Glutamatergic neuron (in vitro differentiated cells): Measurements from ENCODE around the gene LRRC26. TPM values are rescaled to one million over a fixed set of nuclear protein-coding genes. Genes with fewer than 3 reads are reported as not detected.

Source experiments
- DNase-seq: peaks from one replicate; pipeline ENCODE4 v3.0.0; 2022
- H3K27ac Mint-ChIP-seq: one replicate; pipeline ENCODE4 v1.8.0; 2020; ENCODE audit warnings: mild to moderate bottlenecking, mixed read lengths, inconsistent platforms; ENCODE audit not compliant: unreplicated experiment
- H3K27me3 Mint-ChIP-seq: one replicate; pipeline ENCODE4 v1.8.0; 2020; ENCODE audit warnings: mild to moderate bottlenecking, moderate library complexity, mixed read lengths, inconsistent platforms; ENCODE audit not compliant: unreplicated experiment
- H3K36me3 Mint-ChIP-seq: one replicate; pipeline ENCODE4 v1.8.0; 2020; ENCODE audit warnings: mild to moderate bottlenecking, mixed read lengths, inconsistent platforms; ENCODE audit not compliant: unreplicated experiment
- H3K4me1 Mint-ChIP-seq: one replicate; pipeline ENCODE4 v1.8.0; 2020; ENCODE audit warnings: mild to moderate bottlenecking, low read depth, mixed read lengths, inconsistent platforms; ENCODE audit not compliant: unreplicated experiment
- H3K4me3 Mint-ChIP-seq: one replicate; pipeline ENCODE4 v1.8.0; 2020; ENCODE audit warnings: mild to moderate bottlenecking, mixed read lengths, inconsistent platforms; ENCODE audit not compliant: unreplicated experiment
- H3K9me3 Mint-ChIP-seq: one replicate; pipeline ENCODE4 v1.8.0; 2020; ENCODE audit warnings: mild to moderate bottlenecking, moderate library complexity, mixed read lengths, inconsistent platforms; ENCODE audit not compliant: unreplicated experiment
- total RNA-seq: library from RNA; stranded (reverse); fragmentation: NEBNext Ultra II Directional; extraction: Animal tissue kit (Norgen Biotek cat#: 25700); gene quantifications from one replicate; pipeline ENCODE4 v1.2.1, GENCODE V29; 2021; ENCODE audit not compliant: unreplicated experiment
- TF ChIP-seq, protein P1 (sequence below): fragments of 200-600 bp; sonication (generic); IDR thresholded peaks from one replicate; pipeline ENCODE4 v1.5.0; 2021; ENCODE audit not compliant: partially characterized antibody, unreplicated experiment

LRRC26 gene
- total RNA-seq, 1 donor from 2014 or later = 0.98 TPM

DNA sequence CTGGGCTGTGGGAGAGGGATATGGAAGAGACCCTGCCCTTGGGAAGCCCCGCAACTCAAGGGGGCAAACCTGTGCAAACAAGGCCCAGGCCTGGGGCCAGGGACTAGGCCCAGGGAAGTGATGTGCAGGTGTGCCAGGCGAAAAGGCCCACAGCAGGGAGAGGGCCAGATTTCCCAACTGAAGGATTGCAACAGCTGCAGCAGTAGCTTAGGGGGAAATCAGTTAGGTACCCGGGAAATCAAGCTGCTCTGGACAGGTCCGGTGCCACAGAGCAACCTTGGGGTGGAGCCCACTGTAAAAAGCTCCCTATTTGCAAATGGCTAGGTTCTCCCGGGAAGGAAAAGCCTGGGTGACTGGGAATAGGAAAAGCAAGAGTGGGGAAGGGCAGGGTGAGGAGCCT, 20.5 kb downstream of the LRRC26 start:
- H3K4me1 Mint-ChIP-seq = no peaks in the 10 kb centered on the region
- no peak overlapping the region for H3K27ac Mint-ChIP-seq
- peaks cover 6% of the 10 kb centered on the region for H3K27me3 Mint-ChIP-seq
- H3K9me3 Mint-ChIP-seq = peaks cover 2% of the 10 kb centered on the region
- TF ChIP-seq, protein P1, sequence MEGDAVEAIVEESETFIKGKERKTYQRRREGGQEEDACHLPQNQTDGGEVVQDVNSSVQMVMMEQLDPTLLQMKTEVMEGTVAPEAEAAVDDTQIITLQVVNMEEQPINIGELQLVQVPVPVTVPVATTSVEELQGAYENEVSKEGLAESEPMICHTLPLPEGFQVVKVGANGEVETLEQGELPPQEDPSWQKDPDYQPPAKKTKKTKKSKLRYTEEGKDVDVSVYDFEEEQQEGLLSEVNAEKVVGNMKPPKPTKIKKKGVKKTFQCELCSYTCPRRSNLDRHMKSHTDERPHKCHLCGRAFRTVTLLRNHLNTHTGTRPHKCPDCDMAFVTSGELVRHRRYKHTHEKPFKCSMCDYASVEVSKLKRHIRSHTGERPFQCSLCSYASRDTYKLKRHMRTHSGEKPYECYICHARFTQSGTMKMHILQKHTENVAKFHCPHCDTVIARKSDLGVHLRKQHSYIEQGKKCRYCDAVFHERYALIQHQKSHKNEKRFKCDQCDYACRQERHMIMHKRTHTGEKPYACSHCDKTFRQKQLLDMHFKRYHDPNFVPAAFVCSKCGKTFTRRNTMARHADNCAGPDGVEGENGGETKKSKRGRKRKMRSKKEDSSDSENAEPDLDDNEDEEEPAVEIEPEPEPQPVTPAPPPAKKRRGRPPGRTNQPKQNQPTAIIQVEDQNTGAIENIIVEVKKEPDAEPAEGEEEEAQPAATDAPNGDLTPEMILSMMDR = no peak
- H3K4me3 Mint-ChIP-seq = no peak overlapping the region
- H3K36me3 Mint-ChIP-seq = no peaks in the 10 kb centered on the region
- peak; percentile 3 for DNase-seq

DNA sequence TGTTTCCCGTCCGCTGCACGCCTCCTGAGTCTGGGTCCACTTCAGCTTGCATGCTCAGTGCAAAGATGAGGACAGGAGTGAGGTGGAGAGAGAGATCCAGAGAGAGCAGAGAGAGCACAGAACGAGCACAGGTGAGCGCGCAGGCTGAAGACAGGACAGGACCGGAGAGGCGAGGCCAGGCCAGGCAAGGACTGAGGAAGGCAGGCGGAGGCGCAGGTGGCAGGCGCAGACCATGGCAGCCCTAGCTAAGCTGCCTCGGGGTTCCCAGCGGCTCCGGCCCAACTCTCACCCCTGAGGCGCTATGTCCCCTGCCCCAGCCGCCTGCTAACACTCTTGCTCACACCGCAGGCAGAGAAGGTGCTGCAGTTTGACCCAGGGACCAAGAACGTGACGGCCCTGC, 21.2 kb downstream of the LRRC26 start:
- Mint-ChIP-seq H3K9me3 (peaks cover 2% of the 10 kb centered on the region), H3K27me3 (peaks cover 7% of the 10 kb centered on the region), H3K4me1 (no peaks in the 10 kb centered on the region), H3K36me3 (no peaks in the 10 kb centered on the region), H3K27ac (no peak overlapping the region), H3K4me3 (no peak overlapping the region)
- no peak for DNase-seq
- TF ChIP-seq, protein P1 = no peak

GRCh38 chr9:137148242-137148641, 21.6 kb downstream of the LRRC26 start:
- Mint-ChIP-seq H3K4me3 (no peak overlapping the region), H3K9me3 (peaks cover 2% of the 10 kb centered on the region), H3K4me1 (no peaks in the 10 kb centered on the region), H3K27me3 (peaks cover 9% of the 10 kb centered on the region), H3K36me3 (no peaks in the 10 kb centered on the region), H3K27ac (no peak overlapping the region)
- peak; percentile 13 for DNase-seq
- TF ChIP-seq, protein P1 = no peak

- Mint-ChIP-seq H3K36me3 (no peaks in the 10 kb centered on the region), H3K4me3 (no peak overlapping the region), H3K27ac (no peak overlapping the region), H3K27me3 (peaks cover 9% of the 10 kb centered on the region), H3K9me3 (peaks cover 2% of the 10 kb centered on the region), H3K4me1 (no peaks in the 10 kb centered on the region)
- DNase-seq = peak; percentile 19
- TF ChIP-seq, protein P1 = no peak
Observed at GRCh38 chr9:137147793-137148160, 22.1 kb downstream of the LRRC26 start.

DNA sequence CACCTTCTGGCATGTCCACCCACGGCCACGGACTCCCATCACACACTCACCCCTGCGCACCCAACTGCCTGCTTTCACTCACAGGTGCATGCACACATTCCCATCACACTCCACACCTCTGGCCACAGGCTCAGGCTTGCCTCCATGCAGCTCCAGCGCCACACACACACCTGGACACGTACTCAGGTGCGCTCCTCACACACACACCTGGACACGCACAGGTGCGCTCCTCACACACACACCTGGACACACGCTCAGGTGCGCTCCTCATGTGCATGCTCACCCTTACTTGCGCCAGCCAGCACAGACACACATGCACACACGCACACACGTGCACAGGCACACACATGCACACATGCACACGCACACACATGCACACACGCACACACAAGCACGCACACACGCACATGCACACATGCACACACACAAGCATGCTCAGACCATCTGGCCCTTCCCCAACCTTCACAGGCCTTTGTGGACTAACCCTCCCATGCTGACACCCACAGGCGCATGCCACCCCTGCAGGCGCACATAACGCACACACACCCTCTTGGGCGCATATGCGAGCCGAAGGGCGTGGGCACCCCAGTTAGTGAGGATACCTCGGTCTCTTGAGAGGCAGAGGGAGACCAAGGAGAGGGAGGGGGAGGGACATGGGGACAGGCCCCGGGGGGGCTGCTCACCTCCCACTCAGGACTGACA, 22.6 kb downstream of the LRRC26 start:
- TF ChIP-seq, protein P1 = no peak
- DNase-seq = no peak
- Mint-ChIP-seq H3K9me3 (peaks cover 2% of the 10 kb centered on the region), H3K27ac (no peak overlapping the region), H3K27me3 (peaks cover 11% of the 10 kb centered on the region), H3K36me3 (no peaks in the 10 kb centered on the region), H3K4me3 (no peak overlapping the region), H3K4me1 (no peaks in the 10 kb centered on the region)
